OCI-LY7 (cell line): Measurements from ENCODE around the gene SLC25A21. TPM values are rescaled to one million over a fixed set of nuclear protein-coding genes. Genes with fewer than 3 reads are reported as not detected.
"Not testable (repeated sequence)": the region's sequence is repeated elsewhere in the genome, so short reads cannot be mapped to it uniquely, and the experiment has no call there.

ENCODE experiments used
- BruUV-seq: library from RNA; stranded (reverse); fragments of 400-500 nt; replicated peaks from 2 replicates; lab custom pipeline; 2021; lab: Mats Ljungman, UMichigan
- CTCF ChIA-PET: fragments of 300-600 bp; sonication (Branson Sonifier 250); formaldehyde crosslinking; loops from one replicate; lab custom pipeline; 2022; ENCODE audit warnings: antibody characterized with exemption; ENCODE audit not compliant: unreplicated experiment; lab: Charles Lee
- POLR2A ChIA-PET: fragments of 300-600 bp; sonication (Branson Sonifier 250); formaldehyde crosslinking; loops from one replicate; lab custom pipeline; 2022; ENCODE audit warnings: antibody characterized with exemption; lab: Charles Lee
- DNase-seq: peaks from one replicate; pipeline ENCODE4 v3.0.0-alpha.2; 2015; ENCODE audit warnings: low spot score
- H2AFZ ChIP-seq: fragments of 200-600 bp; sonication (generic), shearing (Covaris generic); 2 replicates; pipeline ENCODE4 v1.6.1; 2014; ENCODE audit warnings: mild to moderate bottlenecking, antibody characterized with exemption, low read length, moderate library complexity
- H3K27ac ChIP-seq: fragments of 200-600 bp; sonication (generic); 2 replicates; pipeline ENCODE4 v1.5.1; 2014; ENCODE audit warnings: mixed run types, low read depth, mild to moderate bottlenecking, moderate library complexity, low read length, inconsistent platforms; ENCODE audit not compliant: poor library complexity, severe bottlenecking
- H3K36me3 ChIP-seq: fragments of 200-600 bp; sonication (generic); 2 replicates; pipeline ENCODE4 v1.6.1; 2014; ENCODE audit warnings: mild to moderate bottlenecking, antibody characterized with exemption, low read length, moderate library complexity, mixed read lengths; ENCODE audit not compliant: insufficient read depth
- H3K4me1 ChIP-seq: fragments of 200-600 bp; sonication (generic); 2 replicates; pipeline ENCODE4 v1.5.1; 2014; ENCODE audit warnings: mild to moderate bottlenecking, low read length; ENCODE audit not compliant: insufficient read depth, poor library complexity, severe bottlenecking
- H3K4me2 ChIP-seq: fragments of 200-600 bp; sonication (generic); 2 replicates; pipeline ENCODE4 v1.6.1; 2014; ENCODE audit warnings: mild to moderate bottlenecking, low read length
- H3K4me3 ChIP-seq: fragments of 200-600 bp; sonication (generic); 2 replicates; pipeline ENCODE4 v1.5.1; 2014; ENCODE audit warnings: mild to moderate bottlenecking, low read depth, low read length; ENCODE audit not compliant: poor library complexity, severe bottlenecking
- H3K79me2 ChIP-seq: fragments of 200-600 bp; sonication (generic); 2 replicates; pipeline ENCODE4 v1.6.1; 2016; ENCODE audit warnings: low read depth, mild to moderate bottlenecking, low read length, moderate library complexity, mixed read lengths; ENCODE audit not compliant: insufficient read depth
- H3K9me2 ChIP-seq: fragments of 200-600 bp; sonication (generic); 2 replicates; pipeline ENCODE4 v1.6.1; 2016; ENCODE audit warnings: mild to moderate bottlenecking, low read length, mixed read lengths; ENCODE audit not compliant: insufficient read depth
- H3K9me3 ChIP-seq: fragments of 200-600 bp; sonication (generic); 2 replicates; pipeline ENCODE4 v1.6.1; 2014; ENCODE audit warnings: mild to moderate bottlenecking, mixed run types, low read length, mixed read lengths
- H4K20me1 ChIP-seq: fragments of 200-600 bp; sonication (generic); 2 replicates; pipeline ENCODE4 v1.6.1; 2014; ENCODE audit warnings: mild to moderate bottlenecking, antibody characterized with exemption, low read length, moderate library complexity, mixed read lengths; ENCODE audit not compliant: insufficient read depth
- CTCF ChIP-seq: fragments of 200-600 bp; sonication (generic); conservative IDR thresholded peaks from 2 replicates; pipeline ENCODE4 v1.5.1; 2014; ENCODE audit warnings: mild to moderate bottlenecking, antibody characterized with exemption, low read length, moderate library complexity, mixed read lengths
- EZH2phosphoT487 ChIP-seq: fragments of 200-600 bp; sonication (generic); IDR thresholded peaks from 2 replicates; pipeline ENCODE4 v1.6.1; 2018; ENCODE audit warnings: low read depth, borderline replicate concordance, mild to moderate bottlenecking, mixed run types, antibody characterized with exemption, low read length, moderate library complexity, mixed read lengths
- intact Hi-C: fragments of 100-400 bp; cut with micrococcal nuclease; formaldehyde crosslinking; loops from one replicate; pipeline ENCODE4 v1.10.0; 2022; ENCODE audit not compliant: unreplicated experiment
- total RNA-seq, 2 experiments: library from RNA; depleted of rRNA in 1 of 2; stranded (reverse); fragments of >200 nt in 1 of 2; shearing (Covaris generic) in 1 of 2; gene quantifications; 2 replicates each; pipeline ENCODE4 v1.2.3, GENCODE V29; 2014 to 2022

The SLC25A21 gene
- total RNA-seq, 2 experiments from 2014 or later = not detected

GRCh38 chr14:37150414-37150813 is 22.0 kb downstream of the SLC25A21 start:
- no TSS peak for BruUV-seq
- intact Hi-C loops = no loop called here
- Histone ChIP-seq H2AFZ (no peak overlapping the region), H3K27ac (no peak overlapping the region), H3K4me2 (no peak overlapping the region), H4K20me1 (no peaks in the 10 kb centered on the region), H3K4me1 (no peaks in the 10 kb centered on the region), H3K79me2 (no peaks in the 10 kb centered on the region), H3K9me2 (no peaks in the 10 kb centered on the region), H3K9me3 (no peaks in the 10 kb centered on the region), H3K4me3 (no peak overlapping the region), H3K36me3 (no peaks in the 10 kb centered on the region)
- ChIA-PET CTCF (no interaction called here), POLR2A (interaction anchor here (0.6 kb wide), 2 partner anchors 18 to 55 kb away, joined by 3 to 4 read pairs; no protein-coding TSS in a partner anchor)
- TF ChIP-seq EZH2phosphoT487 = no peak
- peak; percentile 86 for TF ChIP-seq CTCF
- DNase-seq = peak; percentile 40

- intact Hi-C loops = no loop called here
- no peaks in the 10 kb centered on the region for H3K36me3 ChIP-seq
- CTCF ChIA-PET = no interaction called here
Measured at GRCh38 chr14:37147310-37147880, 25.0 kb downstream of the SLC25A21 start.

GRCh38 chr14:37146438-37146837 is 26.0 kb downstream of the SLC25A21 start:
- H4K20me1 ChIP-seq, H3K4me3 ChIP-seq, H3K9me2 ChIP-seq, DNase-seq, H3K9me3 ChIP-seq, H3K79me2 ChIP-seq, H3K27ac ChIP-seq, CTCF ChIA-PET, H3K4me1 ChIP-seq, BruUV-seq, H3K4me2 ChIP-seq, POLR2A ChIA-PET, H2AFZ ChIP-seq, intact Hi-C loops, H3K36me3 ChIP-seq: not testable (repeated sequence)

More at GRCh38 chr14:37147310-37147880, 25.0 kb downstream of the SLC25A21 start:
- Histone ChIP-seq H4K20me1 (no peaks in the 10 kb centered on the region), H3K9me3 (no peaks in the 10 kb centered on the region), H2AFZ (no peak overlapping the region), H3K27ac (no peak overlapping the region), H3K79me2 (no peaks in the 10 kb centered on the region), H3K4me2 (no peak overlapping the region), H3K4me3 (no peak overlapping the region), H3K9me2 (no peaks in the 10 kb centered on the region), H3K4me1 (no peaks in the 10 kb centered on the region)
- POLR2A ChIA-PET = interaction anchor here (0.7 kb wide), 1 partner anchor 12 kb away, joined by 3 read pairs; no protein-coding TSS in a partner anchor
- no peak for TF ChIP-seq CTCF
- TF ChIP-seq EZH2phosphoT487 = no peak
- no peak for DNase-seq
- BruUV-seq = no TSS peak
